Daoy (cell line): ENCODE results near the gene GPSM1. TPM values are rescaled to one million over a fixed set of nuclear protein-coding genes. Genes with fewer than 3 reads are reported as not detected.

Experiments used
- DNase-seq: peaks from one replicate; pipeline ENCODE4 v3.0.0-alpha.2; 2015; ENCODE audit warnings: low read depth
- total RNA-seq: library from RNA; depleted of rRNA; stranded (reverse); fragments of >200 nt; shearing (Covaris generic); gene quantifications from 2 replicates; pipeline ENCODE4 v1.2.3, GENCODE V29; 2014

GPSM1 gene
- total RNA-seq, 1 experiment from 2014 or later = 23.4 TPM

DNA sequence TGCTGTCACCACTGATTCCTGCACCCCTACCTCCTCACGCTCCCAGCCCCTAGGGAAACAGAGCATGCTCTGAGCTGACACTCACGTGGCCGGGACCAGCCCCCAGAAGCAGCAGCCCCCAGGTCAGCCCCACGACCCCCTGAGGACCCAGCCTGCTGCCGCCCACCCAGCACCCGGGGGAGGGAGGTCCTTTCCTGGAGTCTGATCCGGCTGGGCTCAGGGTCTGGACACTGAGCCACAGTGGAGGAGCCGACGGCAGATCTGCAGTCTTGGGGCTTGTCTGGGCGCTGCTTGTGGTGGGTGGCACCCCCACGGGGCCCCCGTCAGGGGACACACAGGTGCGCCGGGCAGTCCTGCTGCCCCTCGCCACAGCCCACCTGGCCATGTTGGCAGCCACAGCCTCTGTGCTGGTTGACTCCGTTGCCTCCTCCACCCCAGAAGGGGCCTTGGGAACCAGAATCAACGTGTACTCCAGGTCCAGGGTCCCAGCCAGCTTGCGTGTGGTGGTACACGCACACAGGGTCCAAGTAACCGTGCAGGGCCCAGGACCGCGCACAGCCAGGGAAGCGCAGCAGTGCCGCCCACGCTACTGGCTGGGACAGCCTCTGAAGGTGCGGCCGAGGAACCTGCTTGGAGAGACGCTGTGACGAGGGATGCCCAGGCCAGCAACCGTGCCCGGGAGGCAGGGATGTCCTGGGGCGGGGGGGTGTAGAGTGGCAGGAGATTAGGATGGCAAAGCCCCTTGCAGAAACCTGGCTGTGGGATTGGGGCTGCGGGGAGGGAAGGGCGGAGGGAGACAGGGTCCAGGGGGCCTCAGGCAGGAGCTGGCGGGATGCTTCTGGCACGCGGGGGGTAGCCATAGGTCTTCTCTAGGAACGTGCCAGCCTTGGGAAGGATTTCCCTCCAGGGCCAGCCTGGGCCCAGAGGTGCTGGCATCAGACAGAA lies 32.7 kb downstream of the GPSM1 start:
- no peak for DNase-seq

GRCh38 chr9:136361047-136361753 lies 33.9 kb downstream of the GPSM1 start:
- DNase-seq = no peak

DNA sequence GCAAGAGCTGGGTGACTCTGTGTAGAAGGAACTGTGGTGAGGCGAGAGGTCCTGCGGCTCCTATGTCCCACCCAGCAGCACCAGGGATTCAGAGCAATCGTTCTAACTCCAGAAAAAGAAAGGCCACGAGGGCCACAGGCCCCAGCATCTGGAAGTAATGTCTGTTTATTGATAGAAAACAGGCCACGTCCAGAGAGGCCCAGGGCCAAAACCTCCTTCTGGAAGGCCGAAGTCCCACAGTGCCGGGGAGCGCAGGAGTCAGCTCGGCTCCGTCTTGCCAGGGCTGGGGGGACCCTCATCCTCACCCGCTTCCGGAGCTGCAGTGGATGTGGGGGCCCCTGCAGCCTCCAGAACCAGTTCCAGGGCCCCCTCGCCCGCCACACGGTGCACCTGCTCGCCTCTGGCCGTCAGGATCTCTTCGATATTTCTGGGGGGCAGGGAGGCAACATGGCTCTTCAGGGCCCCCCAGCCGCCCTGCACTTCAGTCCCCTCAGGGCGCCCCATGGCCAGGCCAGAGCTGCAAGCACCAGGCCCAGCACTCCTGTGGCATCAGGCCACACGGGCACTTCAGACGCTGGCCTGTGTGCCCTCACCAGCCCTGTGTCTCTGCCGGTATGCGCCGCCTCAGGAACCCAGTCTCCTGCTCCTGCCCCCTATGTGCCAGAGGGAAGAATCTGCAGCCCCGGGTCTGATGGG lies 34.6 kb downstream of the GPSM1 start:
- no peak for DNase-seq

- no peak for DNase-seq
These were observed 35.1 kb downstream of the GPSM1 start for GRCh38 chr9:136362450-136362784.

GRCh38 chr9:136363106-136363948 lies 36.0 kb downstream of the GPSM1 start, which contains the start of gene DNLZ:
DNLZ (minus strand) TSS chr9:136363744; CDS start chr9:136363714, 30 bp downstream.
- peak; percentile 98 for DNase-seq

GRCh38 chr9:136363949-136364748 lies 36.8 kb downstream of the GPSM1 start:
- DNase-seq = no peak

DNA sequence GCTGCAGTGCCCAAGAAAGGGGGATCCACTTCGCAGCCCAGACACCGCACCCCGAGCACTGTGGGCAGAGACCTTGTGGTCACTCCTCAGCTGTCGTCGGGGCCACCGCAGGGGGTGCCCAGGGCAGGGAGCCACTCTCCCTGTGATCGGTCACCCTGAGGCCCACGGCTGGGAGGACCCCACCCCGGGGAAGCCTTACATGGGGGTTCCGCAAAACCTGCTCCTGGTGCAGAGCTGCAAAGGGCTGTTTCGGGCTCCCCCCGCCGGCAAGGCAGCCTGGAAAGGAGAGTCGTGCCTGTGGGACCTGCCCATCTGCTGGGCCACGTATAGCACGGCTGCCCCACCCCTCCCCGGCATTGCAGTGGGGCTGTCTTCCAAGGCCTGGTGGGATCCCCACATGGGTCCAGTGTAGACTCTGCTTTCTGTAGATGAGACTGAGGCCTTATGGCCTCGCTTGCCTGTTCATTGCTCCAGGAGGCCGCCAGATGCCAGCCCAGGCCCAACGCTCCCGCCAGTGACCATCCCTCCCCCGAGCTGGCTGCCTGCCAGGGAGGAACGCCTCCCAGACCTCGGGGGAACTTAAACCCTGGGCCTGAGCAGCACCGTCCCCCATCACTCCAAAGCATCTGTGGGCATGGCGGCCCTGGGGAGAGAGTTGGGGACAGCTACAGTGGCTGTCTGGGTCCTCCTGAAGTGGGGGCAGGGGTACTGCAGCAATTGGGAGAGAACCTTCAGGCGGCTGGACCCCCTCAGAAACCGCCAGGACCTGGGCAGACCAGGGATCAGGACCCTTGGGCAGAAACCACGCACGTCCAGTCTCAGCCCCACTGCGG lies 37.8 kb downstream of the GPSM1 start:
- no peak for DNase-seq

DNA sequence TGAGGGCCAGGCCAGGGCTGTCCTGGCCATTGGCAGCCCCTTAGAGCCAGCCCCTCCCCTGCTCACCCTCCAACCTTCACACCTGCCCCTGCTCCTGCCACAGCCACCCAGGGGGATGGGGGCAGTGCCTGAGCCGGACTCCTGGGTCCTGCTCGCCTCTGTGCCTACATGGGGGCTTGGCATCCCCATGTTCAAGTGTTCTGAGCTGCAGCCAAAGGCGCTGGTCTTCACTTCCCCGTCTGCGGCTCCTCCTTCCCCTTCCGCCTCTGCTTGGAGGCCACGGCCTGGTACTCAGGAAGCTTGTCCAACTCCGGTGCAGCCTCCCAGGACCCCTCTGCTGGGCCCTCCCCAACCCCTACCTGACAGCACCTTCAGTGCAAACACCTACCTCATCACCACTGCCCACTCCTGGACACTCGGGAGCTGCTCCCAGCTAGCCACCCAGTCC lies 38.5 kb downstream of the GPSM1 start:
- no peak for DNase-seq

GRCh38 chr9:136366826-136367225 lies 39.5 kb downstream of the GPSM1 start:
- no peak for DNase-seq

- DNase-seq = no peak
These were observed 40.2 kb downstream of the GPSM1 start for GRCh38 chr9:136367296-136368145.

DNA sequence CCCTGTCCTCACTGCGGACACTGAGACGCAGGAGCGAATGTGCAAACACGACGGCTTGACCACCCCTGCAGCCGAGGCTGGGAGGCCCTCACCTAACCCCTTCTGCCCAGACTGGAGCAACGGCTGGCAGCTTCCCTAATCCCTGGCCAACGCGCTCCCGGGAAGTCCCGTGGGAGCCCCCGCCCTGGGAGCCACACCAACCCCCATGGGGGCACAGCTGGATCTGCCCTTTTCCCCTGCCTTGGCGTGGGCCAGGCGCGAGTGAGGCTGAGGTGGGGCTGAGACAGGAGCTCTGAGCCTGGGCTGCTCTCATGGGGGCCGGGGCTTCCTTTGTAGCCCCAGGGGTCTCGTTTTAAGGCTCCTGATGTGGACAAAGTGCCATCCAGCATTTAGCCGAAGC lies 40.9 kb downstream of the GPSM1 start:
- no peak for DNase-seq

- DNase-seq = no peak
These were observed 42.7 kb downstream of the GPSM1 start for GRCh38 chr9:136370037-136370436.

DNA sequence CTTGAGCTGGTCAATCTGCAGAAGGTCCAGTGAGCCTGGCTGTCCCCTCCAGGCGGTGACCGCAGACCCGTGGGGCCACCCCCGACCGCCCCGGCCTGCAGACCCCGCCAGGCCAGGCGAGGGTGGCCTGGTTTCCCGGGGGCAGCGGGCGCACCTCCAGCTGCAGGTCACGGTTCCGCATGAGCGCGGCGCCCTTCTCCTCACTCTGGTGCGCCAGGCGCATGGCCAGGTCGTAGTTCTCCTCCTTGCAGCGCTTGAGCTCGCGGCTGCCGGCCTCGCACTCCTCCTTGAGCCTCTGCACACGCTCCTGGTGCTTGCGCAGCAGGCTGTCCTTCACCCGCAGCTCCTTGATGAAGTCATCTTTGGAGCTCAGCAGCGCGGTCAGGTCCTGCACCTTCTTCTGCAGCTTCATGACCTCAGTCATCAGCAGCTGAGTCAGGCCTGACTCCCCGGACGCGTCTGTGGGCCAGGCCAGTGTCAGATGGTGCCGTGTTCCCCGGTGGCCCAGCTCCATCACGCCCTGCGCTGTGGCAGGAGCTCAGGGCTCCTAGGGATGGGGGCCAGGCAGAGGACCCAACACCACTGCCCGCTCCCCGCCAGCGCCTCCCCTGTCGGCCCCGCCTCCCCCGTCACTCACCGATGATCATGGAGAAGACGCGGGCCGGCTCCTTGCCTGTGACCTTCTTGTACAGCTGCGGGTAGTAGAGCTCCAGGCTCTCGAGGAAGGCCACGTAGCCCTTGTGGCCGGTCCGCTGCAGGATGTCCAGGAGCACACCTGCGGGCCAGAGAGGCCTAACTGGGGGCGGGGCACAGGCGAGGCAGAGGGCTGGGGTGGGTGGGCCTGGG lies 43.6 kb downstream of the GPSM1 start:
- no peak for DNase-seq

GRCh38 chr9:136371533-136371880 lies 44.2 kb downstream of the GPSM1 start:
- no peak for DNase-seq

GRCh38 chr9:136372006-136372405 lies 44.7 kb downstream of the GPSM1 start:
- DNase-seq = no peak

DNA sequence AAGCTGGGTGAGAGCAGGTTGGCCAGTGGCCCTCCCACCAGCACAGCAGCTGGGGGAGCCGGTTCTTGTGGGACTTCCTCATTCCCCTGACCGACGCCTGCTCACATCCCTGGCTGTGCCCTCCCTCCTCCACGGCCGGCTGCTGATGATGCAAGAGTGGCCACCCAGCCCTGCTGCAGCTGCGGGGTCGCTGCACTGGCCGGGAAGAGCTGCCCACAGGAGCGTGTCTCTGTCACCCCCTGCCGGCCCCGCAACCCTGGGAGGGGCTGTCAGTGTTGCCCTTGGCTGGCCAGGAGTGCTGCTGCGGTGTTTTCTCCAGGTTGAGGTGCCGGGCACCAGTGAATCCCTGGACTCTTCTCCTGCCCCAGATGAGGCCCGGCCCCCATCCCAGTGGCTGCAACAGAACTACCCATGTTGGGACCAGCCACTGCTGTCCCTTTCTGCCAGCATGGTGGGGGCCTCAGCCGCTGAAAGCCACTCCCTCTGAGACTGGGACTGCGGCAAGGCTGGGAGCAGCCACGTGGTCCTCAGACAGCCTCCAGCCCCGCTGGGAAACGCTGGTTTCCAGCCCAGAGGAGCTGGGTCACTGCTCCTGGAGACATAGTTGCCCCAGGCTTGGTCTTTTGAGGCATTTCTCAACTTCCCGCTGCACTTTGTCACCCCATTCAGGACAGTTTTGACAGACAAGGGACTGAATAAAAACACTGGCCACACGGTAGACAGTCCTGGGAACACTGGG lies 45.4 kb downstream of the GPSM1 start:
- DNase-seq = peak; percentile 57
